RWPE1 (cell line): Measurements from ENCODE around the gene ZNF184.

Experiments
- CTCF ChIA-PET: fragments of 350-600 bp; sonication (Branson Sonifier 250); formaldehyde crosslinking; extraction: SDS; loops from one replicate; lab custom pipeline; 2021; lab: Yijun Ruan, JAX
- POLR2A ChIA-PET: fragments of 400-600 bp; formaldehyde crosslinking; extraction: SDS; loops from one replicate; lab custom pipeline; 2020; ENCODE audit warnings: antibody characterized with exemption; ENCODE audit not compliant: low non-redundant PET; lab: Yijun Ruan, JAX
- DNase-seq: peaks from one replicate; pipeline ENCODE4 v3.0.0; 2012; ENCODE audit warnings: low spot score
- H3K27ac ChIP-seq: fragments of 450-650 bp; 2 replicates; pipeline ENCODE4 v1.5.1; 2017
- CTCF ChIP-seq: fragments of 450-650 bp; conservative IDR thresholded peaks from 2 replicates; pipeline ENCODE4 v1.5.1; 2017; ENCODE audit warnings: low read depth, mild to moderate bottlenecking

Gene ZNF184

GRCh38 chr6:27501187-27501586, 28.3 kb upstream of the ZNF184 start:
- no peak for DNase-seq
- TF ChIP-seq CTCF, result no peak
- no peak overlapping the region for H3K27ac ChIP-seq
- ChIA-PET CTCF (no interaction called here), POLR2A (no interaction called here)

GRCh38 chr6:27500177-27500576, 27.3 kb upstream of the ZNF184 start:
- H3K27ac ChIP-seq, result no peak overlapping the region
- TF ChIP-seq CTCF, result no peak
- CTCF ChIA-PET, result no interaction called here
- POLR2A ChIA-PET, result no interaction called here
- DNase-seq, result no peak

DNA sequence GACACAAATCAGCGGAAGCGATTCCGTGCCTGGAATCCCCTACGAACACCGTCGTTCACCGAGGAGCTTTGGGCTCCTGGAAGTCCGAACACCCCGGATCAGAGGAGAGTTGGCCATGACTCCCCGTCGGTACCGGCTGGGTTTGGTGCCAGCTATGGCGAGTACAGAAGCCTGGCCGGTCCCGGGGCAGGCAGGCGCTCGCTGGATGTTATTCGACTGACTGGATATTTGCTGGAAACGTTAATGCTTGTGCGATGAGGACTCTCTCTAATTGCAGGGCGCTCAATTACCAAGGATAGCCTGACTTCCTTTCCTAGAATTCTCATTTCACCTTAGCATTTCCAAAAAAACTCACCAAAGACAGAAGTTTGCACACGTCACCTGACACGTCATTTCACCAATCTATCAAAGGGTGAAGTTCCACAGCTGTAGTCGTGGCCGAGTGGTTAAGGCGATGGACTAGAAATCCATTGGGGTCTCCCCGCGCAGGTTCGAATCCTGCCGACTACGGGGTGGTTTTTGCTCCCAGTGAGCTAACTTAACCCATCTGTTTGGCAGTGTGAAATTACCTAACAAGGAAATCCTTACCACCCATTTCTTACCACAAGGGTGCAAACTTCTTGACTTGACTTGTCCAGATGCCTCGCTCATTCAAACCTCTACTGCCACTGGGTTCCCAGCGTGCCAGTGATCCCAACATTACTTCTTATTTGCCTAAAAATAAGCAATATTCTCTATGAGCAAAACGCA, 22.7 kb upstream of the ZNF184 start:
- no peak for TF ChIP-seq CTCF
- ChIA-PET POLR2A (no interaction called here), CTCF (no interaction called here)
- no peak for DNase-seq
- no peak overlapping the region for H3K27ac ChIP-seq

GRCh38 chr6:27494987-27495385, 22.1 kb upstream of the ZNF184 start:
- no peak for DNase-seq
- TF ChIP-seq CTCF, result no peak
- H3K27ac ChIP-seq, result no peak overlapping the region
- ChIA-PET POLR2A (no interaction called here), CTCF (no interaction called here)

GRCh38 chr6:27494103-27494502, 21.2 kb upstream of the ZNF184 start:
- CTCF ChIA-PET, result no interaction called here
- TF ChIP-seq CTCF, result no peak
- DNase-seq, result no peak
- POLR2A ChIA-PET, result no interaction called here
- H3K27ac ChIP-seq, result no peak overlapping the region

GRCh38 chr6:27492631-27493190, 19.8 kb upstream of the ZNF184 start:
- no peak for TF ChIP-seq CTCF
- POLR2A ChIA-PET, result no interaction called here
- no peak for DNase-seq
- CTCF ChIA-PET, result interaction anchor here (0.6 kb wide), 1 partner anchor 416 kb away, joined by 6 read pairs; no protein-coding TSS in a partner anchor
- H3K27ac ChIP-seq, result no peak overlapping the region
